Stomach (tissue), 9 donors: Measurements from ENCODE around the gene XYLT1. TPM values are rescaled to one million over a fixed set of nuclear protein-coding genes. Genes with fewer than 3 reads are reported as not detected.

Source experiments
- DNase-seq, 2 donors: peaks; one replicate each; pipeline versions ENCODE4 v3.0.0 to v3.0.0-alpha.2; 2013 to 2019
- H3K27ac ChIP-seq, 5 donors: fragments of 200-600 bp in 4 of 5; sonication (generic) in 4 of 5; one replicate each; pipeline ENCODE4 v1.5.1; 2013 to 2019; ENCODE audit warnings: mild to moderate bottlenecking in 1 of 5, moderate library complexity in 1 of 5
- H3K27me3 ChIP-seq, 3 donors: fragments of 200-600 bp; sonication (generic); one replicate each; pipeline ENCODE4 v1.5.1; 2017 to 2019; ENCODE audit warnings: mixed run types in 1 of 3
- H3K36me3 ChIP-seq, 4 donors: fragments of 200-600 bp; sonication (generic); 1 replicate in 3 of 4; 2 replicates in 1 of 4; pipeline ENCODE4 v1.5.1; 2016 to 2019
- H3K4me1 ChIP-seq, 4 donors: fragments of 200-600 bp; sonication (generic); one replicate each; pipeline ENCODE4 v1.5.1; 2016 to 2019
- H3K4me3 ChIP-seq, 4 donors: fragments of 200-600 bp; sonication (generic) in 3 of 4; one replicate each; pipeline ENCODE4 v1.5.1; 2016 to 2019; ENCODE audit warnings: mild to moderate bottlenecking in 1 of 4
- H3K9me3 ChIP-seq, 4 donors: fragments of 200-600 bp; sonication (generic); one replicate each; pipeline ENCODE4 v1.5.1; 2016 to 2019
- EP300 ChIP-seq: sonication (generic); formaldehyde crosslinking; IDR thresholded peaks from one replicate; pipeline ENCODE4 v1.6.1; 2017; ENCODE audit warnings: antibody characterized with exemption
- POLR2A ChIP-seq, 4 donors: fragments of 450-650 bp; IDR thresholded peaks; one replicate each; pipeline ENCODE4 v1.6.1; 2016; ENCODE audit warnings: antibody characterized with exemption in 4 of 4, control low read depth in 2 of 4, mild to moderate bottlenecking in 1 of 4, moderate library complexity in 1 of 4
- POLR2AphosphoS5 ChIP-seq, 3 donors: sonication (generic); formaldehyde crosslinking; IDR thresholded peaks; one replicate each; pipeline ENCODE4 v1.6.1; 2016; ENCODE audit warnings: antibody characterized with exemption in 3 of 3
- WGBS, 5 donors: extraction: QIAGEN DNeasy Blood & Tissue Kit in 3 of 5; methylation state at CpG; one replicate each; pipeline versions ENCODE4 v1.1.5 to v1.1.7; 2013 to 2018; 5-methylcytosine and 5-hydroxymethylcytosine counted together
- intact Hi-C: fragments of 100-400 bp; cut with DNase I; formaldehyde crosslinking; loops from one replicate; pipeline ENCODE4 v1.15.1; 2023; ENCODE audit warnings: low total_unique reads
- polyA plus RNA-seq, 3 donors: library from polyadenylated mRNA; stranded (reverse); fragments of 200-250 nt; gene quantifications; one replicate each; pipeline ENCODE4 v1.2.3, GENCODE V29; 2013
- total RNA-seq, 5 donors: library from RNA; depleted of rRNA; stranded (reverse); fragments of >200 nt; gene quantifications; one replicate each; pipeline versions ENCODE4 v1.1.0 to v1.2.3, GENCODE V29; 2014 to 2016
- TF ChIP-seq, protein P1 (sequence below), 7 experiments: fragments of 450-650 bp in 4 of 7; fragments of 200-600 bp in 3 of 7; sonication (generic) in 3 of 7; IDR thresholded peaks; one replicate each; pipeline ENCODE4 v1.5.1; 2016 to 2019; ENCODE audit warnings: antibody characterized with exemption in 7 of 7, control low read depth in 2 of 7, mild to moderate bottlenecking in 1 of 7
- donor health status: healthy with polysubstance abuse.
- donor health status: Bipolar disorder and iron deficiency.
- donor health status: healthy.

XYLT1 gene
- total and polyA plus RNA-seq, 8 donors, result 0.87 to 59.5 (median 9.5) TPM

- H3K36me3 ChIP-seq, result no peaks in the 10 kb centered on the region
- H3K9me3 ChIP-seq, result no peaks in the 10 kb centered on the region
- no peak for TF ChIP-seq EP300
- TF ChIP-seq POLR2A (IDR thresholded peaks at IDR 0.05), result no peak
- TF ChIP-seq, protein P1, sequence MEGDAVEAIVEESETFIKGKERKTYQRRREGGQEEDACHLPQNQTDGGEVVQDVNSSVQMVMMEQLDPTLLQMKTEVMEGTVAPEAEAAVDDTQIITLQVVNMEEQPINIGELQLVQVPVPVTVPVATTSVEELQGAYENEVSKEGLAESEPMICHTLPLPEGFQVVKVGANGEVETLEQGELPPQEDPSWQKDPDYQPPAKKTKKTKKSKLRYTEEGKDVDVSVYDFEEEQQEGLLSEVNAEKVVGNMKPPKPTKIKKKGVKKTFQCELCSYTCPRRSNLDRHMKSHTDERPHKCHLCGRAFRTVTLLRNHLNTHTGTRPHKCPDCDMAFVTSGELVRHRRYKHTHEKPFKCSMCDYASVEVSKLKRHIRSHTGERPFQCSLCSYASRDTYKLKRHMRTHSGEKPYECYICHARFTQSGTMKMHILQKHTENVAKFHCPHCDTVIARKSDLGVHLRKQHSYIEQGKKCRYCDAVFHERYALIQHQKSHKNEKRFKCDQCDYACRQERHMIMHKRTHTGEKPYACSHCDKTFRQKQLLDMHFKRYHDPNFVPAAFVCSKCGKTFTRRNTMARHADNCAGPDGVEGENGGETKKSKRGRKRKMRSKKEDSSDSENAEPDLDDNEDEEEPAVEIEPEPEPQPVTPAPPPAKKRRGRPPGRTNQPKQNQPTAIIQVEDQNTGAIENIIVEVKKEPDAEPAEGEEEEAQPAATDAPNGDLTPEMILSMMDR (IDR thresholded peaks at IDR 0.05), result no peak
- TF ChIP-seq POLR2AphosphoS5 (IDR thresholded peaks at IDR 0.05), result no peak
- no peak overlapping the region for H3K4me3 ChIP-seq
- peaks cover 0 to 32% (median 11%) of the 10 kb centered on the region in 4 donors for H3K4me1 ChIP-seq
- no peaks in the 10 kb centered on the region for H3K27me3 ChIP-seq
- H3K27ac ChIP-seq, result no peak overlapping the region
- intact Hi-C loops, result no loop called here
- DNase-seq, result no peak
- 75 to 88% (median 80%) methylated on average over 8 of the region's 8 CpGs for WGBS, 5 donors
Observed at GRCh38 chr16:17457997-17458396, 12.8 kb downstream of the XYLT1 start.

GRCh38 chr16:17457513-17457912, 13.2 kb downstream of the XYLT1 start:
- WGBS, 5 donors, result 65 to 79% (median 76%) methylated on average over 3 of the region's 3 CpGs
- Histone ChIP-seq H3K4me3 (no peak overlapping the region), H3K9me3 (no peaks in the 10 kb centered on the region), H3K4me1 (peaks cover 0 to 34% (median 13%) of the 10 kb centered on the region in 4 donors), H3K36me3 (no peaks in the 10 kb centered on the region), H3K27me3 (no peaks in the 10 kb centered on the region), H3K27ac (no peak overlapping the region)
- TF ChIP-seq EP300 (no peak), POLR2AphosphoS5 (IDR thresholded peaks at IDR 0.05) (no peak), POLR2A (IDR thresholded peaks at IDR 0.05) (no peak)
- TF ChIP-seq, protein P1 (IDR thresholded peaks at IDR 0.05), result no peak
- DNase-seq, result no peak
- intact Hi-C loops, result no loop called here

DNA sequence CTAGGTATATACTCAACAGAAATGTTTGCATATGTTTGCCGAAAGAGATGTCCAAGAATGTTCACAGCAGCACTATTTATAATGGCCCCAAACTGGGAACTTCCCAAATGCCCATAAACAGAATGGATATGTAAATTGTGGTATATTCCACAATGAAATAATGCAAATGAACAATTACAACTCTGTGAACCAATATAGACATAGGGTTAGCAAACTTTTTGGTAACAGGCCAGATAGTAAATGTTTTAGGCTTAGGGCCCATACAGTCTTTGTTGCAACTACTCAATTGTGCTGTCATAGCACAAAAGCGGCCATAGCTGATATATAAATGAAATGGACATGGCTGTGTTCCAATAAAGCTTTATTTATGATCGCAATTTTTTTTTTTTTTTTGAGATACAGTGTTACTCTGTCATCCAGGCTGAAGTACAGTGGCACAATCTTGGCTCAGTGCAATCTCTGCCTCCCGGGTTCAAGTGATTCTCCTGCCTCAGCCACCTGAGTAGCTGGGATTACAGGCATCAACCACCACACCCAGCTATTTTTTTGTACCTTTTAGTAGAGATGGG, 16.5 kb downstream of the XYLT1 start:
- peaks cover 0 to 25% (median 8%) of the 10 kb centered on the region in 4 donors for H3K4me1 ChIP-seq
- no peak for DNase-seq
- 82 to 89% (median 85%) methylated on average over 4 of the region's 4 CpGs for WGBS, 5 donors
- H3K4me3 ChIP-seq, result no peak overlapping the region
- H3K36me3 ChIP-seq, result no peaks in the 10 kb centered on the region
- TF ChIP-seq, protein P1 (IDR thresholded peaks at IDR 0.05), result no peak
- TF ChIP-seq POLR2A (IDR thresholded peaks at IDR 0.05) (no peak), POLR2AphosphoS5 (IDR thresholded peaks at IDR 0.05) (no peak)
- no peak overlapping the region for H3K27ac ChIP-seq
- H3K27me3 ChIP-seq, result no peaks in the 10 kb centered on the region
- no peaks in the 10 kb centered on the region for H3K9me3 ChIP-seq
- intact Hi-C loops, result no loop called here

- H3K4me1 ChIP-seq, result peaks cover 6 to 31% (median 14%) of the 10 kb centered on the region in 4 donors
- intact Hi-C loops, result no loop called here
- H3K36me3 ChIP-seq, result no peaks in the 10 kb centered on the region
- TF ChIP-seq, protein P1 (IDR thresholded peaks at IDR 0.05), result no peak
- no peak for TF ChIP-seq EP300
- TF ChIP-seq POLR2A (IDR thresholded peaks at IDR 0.05), result no peak
- no peak for TF ChIP-seq POLR2AphosphoS5 (IDR thresholded peaks at IDR 0.05)
- no peaks in the 10 kb centered on the region for H3K27me3 ChIP-seq
- no peak overlapping the region for H3K27ac ChIP-seq
- no peaks in the 10 kb centered on the region for H3K9me3 ChIP-seq
- 59 to 69% (median 64%) methylated on average over 8 of the region's 8 CpGs for WGBS, 5 donors
- DNase-seq, result no peak
- no peak overlapping the region for H3K4me3 ChIP-seq
Observed at GRCh38 chr16:17453364-17454038, 17.3 kb downstream of the XYLT1 start.
